Left renal pelvis (tissue), 4 donors: ENCODE data around the gene AMDHD1. TPM values are rescaled to one million over a fixed set of nuclear protein-coding genes. Genes with fewer than 3 reads are reported as not detected.
"Not testable (repeated sequence)": the region's sequence is repeated elsewhere in the genome, so short reads cannot be mapped to it uniquely, and the experiment has no call there.

Experiments
- DNase-seq, 4 donors: peaks; one replicate each; pipeline ENCODE4 v3.0.0-alpha.2; 2013; ENCODE audit warnings: low read depth in 4 of 4, low spot score in 3 of 4
- polyA plus RNA-seq, 4 donors: library from polyadenylated mRNA; unstranded; fragments of 120-200 nt; gene quantifications; one replicate each; pipeline ENCODE4 v1.2.1, GENCODE V29; 2013; ENCODE audit not compliant: insufficient read length in 4 of 4

The AMDHD1 gene
- polyA plus RNA-seq, 4 donors, result 0.33 to 1.5 (median 1.2) TPM

DNA sequence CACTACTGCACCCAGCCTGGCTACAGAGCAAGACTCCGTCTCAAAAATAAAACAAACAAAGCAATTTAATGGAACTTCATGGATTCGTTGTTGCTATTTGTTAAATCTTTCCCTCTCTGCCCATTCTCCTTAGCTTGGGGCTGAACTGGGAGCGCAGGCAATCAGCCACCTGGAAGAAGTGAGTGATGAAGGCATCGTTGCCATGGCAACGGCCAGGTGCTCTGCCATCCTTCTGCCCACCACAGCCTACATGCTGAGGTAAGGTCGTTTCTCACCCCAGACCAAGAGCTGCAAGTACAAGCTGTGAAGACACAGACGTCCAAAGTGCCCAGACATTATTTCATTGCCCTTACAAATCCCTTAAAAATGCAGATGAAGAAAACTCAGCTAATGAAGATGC is 19.1 kb downstream of the AMDHD1 start:
- no peak for DNase-seq

GRCh38 chr12:95963096-95963495 is 20.0 kb downstream of the AMDHD1 start:
- DNase-seq, result no peak

DNA sequence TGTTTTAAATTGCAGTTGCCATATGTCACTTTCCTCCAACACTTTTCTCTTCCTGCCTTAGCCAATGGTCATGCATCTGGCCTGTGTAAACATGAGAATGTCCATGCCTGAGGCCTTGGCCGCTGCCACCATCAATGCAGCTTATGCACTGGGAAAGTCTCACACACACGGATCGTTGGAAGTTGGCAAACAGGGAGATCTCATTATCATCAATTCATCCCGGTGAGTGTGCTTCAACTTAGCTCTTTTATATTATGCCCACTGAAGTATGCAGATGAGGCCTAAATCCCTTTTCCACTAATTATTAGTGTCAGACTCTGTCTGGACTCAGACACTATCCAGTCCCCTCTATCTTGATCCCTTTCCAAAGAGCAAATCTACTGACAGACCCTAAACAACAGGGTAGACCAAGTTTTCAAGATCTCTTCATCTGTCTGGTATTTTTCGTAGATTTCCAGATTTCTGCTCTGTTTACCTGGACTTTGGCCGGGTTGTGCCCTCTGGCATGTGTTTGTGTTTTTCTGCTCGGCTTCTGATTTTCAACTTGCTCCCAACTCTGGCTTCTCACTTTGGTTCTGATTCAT is 23.2 kb downstream of the AMDHD1 start:
- no peak for DNase-seq

DNA sequence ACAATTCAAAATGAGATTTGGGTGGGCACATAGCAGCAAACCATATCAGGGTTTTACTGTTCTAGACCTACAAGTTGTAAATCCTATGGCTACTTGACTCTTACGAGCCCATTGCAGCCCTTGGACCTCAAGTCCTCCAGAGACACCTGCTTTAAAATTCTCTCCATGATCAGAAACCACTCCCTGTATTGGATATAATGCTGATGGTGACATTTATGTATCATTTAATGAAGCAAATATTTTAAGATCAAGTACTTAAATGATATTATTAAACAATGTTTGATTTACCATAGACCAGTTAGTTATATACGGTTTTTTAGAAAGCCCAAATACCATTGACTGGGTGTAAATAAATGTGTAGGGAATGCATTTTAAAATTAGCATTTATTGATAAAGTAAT is 24.2 kb downstream of the AMDHD1 start:
- DNase-seq, result no peak

DNA sequence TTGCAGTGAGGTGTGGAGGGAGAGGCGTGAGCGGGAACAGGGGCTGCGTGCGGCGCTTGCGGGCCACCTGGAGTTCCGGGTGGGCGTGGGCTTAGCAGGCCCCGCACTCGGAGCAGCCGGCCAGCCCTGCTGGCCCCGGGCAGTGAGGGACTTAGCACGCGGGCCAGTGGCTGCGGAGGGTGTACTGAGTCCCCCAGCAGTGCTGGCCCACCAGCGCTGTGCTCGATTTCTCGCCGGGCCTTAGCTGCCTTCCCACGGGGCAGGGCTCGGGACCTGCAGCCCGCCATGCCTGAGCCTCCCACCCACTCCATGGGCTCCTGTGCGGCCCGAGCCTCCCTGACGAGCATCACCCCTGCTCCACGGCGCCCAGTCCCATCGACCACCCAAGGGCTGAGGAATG is 26.0 kb downstream of the AMDHD1 start:
- not testable (repeated sequence) for DNase-seq

GRCh38 chr12:95970905-95971304 is 27.8 kb downstream of the AMDHD1 start:
- no peak for DNase-seq

GRCh38 chr12:95972832-95973456 is 29.8 kb downstream of the AMDHD1 start:
- no peak for DNase-seq

- no peak for DNase-seq
Observed at GRCh38 chr12:95974358-95974757, 31.2 kb downstream of the AMDHD1 start.

DNA sequence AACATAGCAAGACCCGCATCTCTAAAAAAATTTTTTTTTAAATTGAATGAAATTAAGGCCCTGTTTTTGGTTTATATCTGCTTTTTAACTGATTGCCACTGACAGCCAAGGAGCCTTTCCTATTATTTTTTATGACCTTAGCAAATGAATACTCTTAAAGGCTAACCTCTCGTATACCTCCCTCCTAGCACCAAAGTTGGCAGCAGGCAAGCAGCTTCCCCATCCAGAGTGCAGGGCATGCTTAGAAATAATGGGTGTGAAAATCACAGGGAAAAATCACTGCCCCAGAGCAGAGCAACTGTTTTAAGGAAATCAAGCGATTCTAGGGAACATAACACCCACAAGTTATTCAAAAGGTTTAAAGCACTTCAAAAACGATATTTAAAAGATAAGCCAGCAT is 32.4 kb downstream of the AMDHD1 start:
- no peak for DNase-seq

GRCh38 chr12:95976416-95976832 is 33.3 kb downstream of the AMDHD1 start:
- no peak for DNase-seq

DNA sequence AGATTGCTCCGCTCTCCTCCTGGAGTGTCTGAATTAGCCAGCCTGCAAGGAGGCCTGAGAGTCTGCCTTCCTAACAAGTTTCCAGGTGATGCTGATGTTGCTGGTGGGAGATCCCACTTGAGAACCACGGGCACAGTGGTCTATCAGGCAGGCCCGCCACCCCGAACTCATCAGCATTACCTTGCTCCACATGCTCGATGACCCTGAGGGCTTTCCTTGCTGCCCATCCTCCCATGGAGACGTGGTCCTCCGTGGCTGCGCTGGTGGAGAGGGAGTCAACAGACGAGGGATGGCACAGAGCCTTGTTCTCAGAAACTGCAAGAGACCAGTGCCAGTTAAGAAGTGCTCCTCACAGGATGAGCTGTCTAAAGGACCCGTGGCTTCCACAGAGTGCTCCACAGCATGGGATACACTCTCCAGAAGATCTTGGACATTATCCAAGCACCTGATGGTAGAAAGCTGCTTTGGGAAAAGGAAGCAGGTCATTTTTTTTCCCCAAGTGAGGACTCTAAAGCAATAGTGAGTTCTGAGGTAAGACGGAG is 34.7 kb downstream of the AMDHD1 start:
- no peak for DNase-seq

- no peak for DNase-seq
Observed at GRCh38 chr12:95978351-95978750, 35.2 kb downstream of the AMDHD1 start.

- DNase-seq, result no peak
Observed at GRCh38 chr12:95978774-95979173, 35.6 kb downstream of the AMDHD1 start.

GRCh38 chr12:95980437-95980836 is 37.3 kb downstream of the AMDHD1 start:
- DNase-seq, result no peak

DNA sequence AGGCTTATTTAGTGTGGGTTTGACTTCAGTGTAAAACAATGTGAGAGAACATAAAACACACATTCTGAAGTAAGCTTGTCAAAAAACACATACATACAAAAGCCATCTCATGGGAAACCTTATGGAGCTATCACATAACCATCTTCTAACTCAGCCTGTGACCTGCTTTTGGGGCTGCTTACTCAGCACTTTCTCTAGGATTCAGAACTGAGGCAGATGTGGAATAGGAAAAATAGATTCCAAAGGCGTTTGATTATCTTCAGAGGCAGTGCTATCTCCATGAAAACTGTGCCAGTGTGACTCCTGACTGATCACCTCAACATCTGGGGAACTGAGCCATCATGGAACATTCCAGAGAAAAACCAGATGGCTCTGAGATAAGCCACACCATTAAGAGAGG is 39.5 kb downstream of the AMDHD1 start:
- no peak for DNase-seq

DNA sequence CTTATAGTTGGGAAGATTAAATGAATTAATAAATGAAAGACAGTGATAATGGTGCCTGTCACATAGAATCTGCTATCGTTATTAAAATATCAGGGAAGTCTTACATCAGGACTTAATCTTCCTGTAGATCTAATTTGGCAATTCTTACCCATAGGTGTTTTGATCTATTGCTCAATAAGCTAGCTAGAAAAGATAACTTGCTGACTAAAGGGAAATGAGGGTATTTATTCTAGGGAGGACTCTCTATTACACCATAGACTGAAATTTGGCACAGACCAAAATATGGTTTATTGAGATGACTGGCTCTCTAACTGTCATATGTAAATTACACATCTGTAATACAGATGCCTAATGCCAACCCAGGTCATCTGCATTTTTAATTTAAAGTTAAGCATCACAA is 41.6 kb downstream of the AMDHD1 start:
- no peak for DNase-seq

- no peak for DNase-seq
Observed at GRCh38 chr12:95986635-95987570, 43.8 kb downstream of the AMDHD1 start.

- no peak for DNase-seq
Observed at GRCh38 chr12:95988506-95989275, 45.6 kb downstream of the AMDHD1 start.

DNA sequence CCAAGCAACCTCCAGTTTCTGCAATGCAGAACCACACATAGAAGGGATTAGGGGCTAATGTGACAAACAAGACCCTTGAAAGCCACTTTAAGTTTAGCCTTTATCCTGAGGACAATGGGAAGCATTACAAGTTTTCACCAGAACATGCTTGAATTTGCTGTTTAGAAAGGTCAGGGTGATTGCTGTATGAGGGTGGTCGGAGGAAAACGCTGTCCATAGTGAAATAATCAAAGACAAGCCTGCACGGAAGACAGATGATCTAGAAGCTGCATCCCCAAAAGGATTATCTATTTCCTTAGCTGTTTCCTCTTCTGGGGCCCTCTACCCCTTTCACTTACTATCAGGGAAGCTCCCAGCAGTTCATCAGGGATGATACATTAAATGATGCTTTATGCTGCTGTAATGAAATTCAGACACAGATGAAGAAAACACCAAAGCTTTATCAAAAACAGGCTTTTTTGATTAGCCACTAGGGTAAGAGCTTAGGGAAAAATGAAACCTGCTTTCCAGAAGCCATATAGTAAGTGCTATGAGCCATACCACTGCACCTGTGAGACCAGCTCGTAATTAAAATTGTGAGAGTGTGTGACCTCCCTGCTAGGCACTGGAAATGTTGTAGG is 46.5 kb downstream of the AMDHD1 start:
- no peak for DNase-seq

- no peak for DNase-seq
Observed at GRCh38 chr12:95990136-95990535, 47.0 kb downstream of the AMDHD1 start.
